Mesothelial cell of epicardium (in vitro differentiated cells): ENCODE results near the gene UBR2. TPM values are rescaled to one million over a fixed set of nuclear protein-coding genes. Genes with fewer than 3 reads are reported as not detected.

Experiments used
- DNase-seq, 2 experiments: peaks; one replicate each; pipeline ENCODE4 v3.0.0; 2021; ENCODE audit warnings: low spot score in 2 of 2; ENCODE audit not compliant: unreplicated experiment in 2 of 2
- H3K27ac Mint-ChIP-seq: 2 replicates; pipeline ENCODE4 v1.8.0; 2021; ENCODE audit warnings: mixed read lengths
- H3K27me3 Mint-ChIP-seq: 2 replicates; pipeline ENCODE4 v1.8.0; 2021; ENCODE audit warnings: low read depth, mixed read lengths
- H3K36me3 Mint-ChIP-seq: 2 replicates; pipeline ENCODE4 v1.8.0; 2021; ENCODE audit warnings: mixed read lengths
- H3K4me1 Mint-ChIP-seq: 2 replicates; pipeline ENCODE4 v1.8.0; 2021; ENCODE audit warnings: mixed read lengths
- H3K4me3 Mint-ChIP-seq: 2 replicates; pipeline ENCODE4 v1.8.0; 2021; ENCODE audit warnings: mild to moderate bottlenecking, moderate library complexity, mixed read lengths
- H3K9me3 Mint-ChIP-seq: 2 replicates; pipeline ENCODE4 v1.8.0; 2021; ENCODE audit warnings: mixed read lengths
- CTCF ChIP-seq: fragments of 200-600 bp; sonication (generic); IDR thresholded peaks from one replicate; pipeline ENCODE4 v1.5.0; 2021; ENCODE audit warnings: antibody characterized with exemption; ENCODE audit not compliant: unreplicated experiment
- total RNA-seq: library from RNA; stranded (reverse); gene quantifications from 3 replicates; pipeline ENCODE4 v1.2.1, GENCODE V29; 2021

Gene UBR2
- total RNA-seq, 1 donor from 2014 or later: 26.8 TPM

GRCh38 chr6:42615518-42615917 lies 51.7 kb downstream of the UBR2 start:
- Mint-ChIP-seq H3K27ac (no peak overlapping the region), H3K9me3 (no peaks in the 10 kb centered on the region), H3K4me3 (no peak overlapping the region), H3K36me3 (peaks cover 17% of the 10 kb centered on the region), H3K4me1 (no peaks in the 10 kb centered on the region), H3K27me3 (no peaks in the 10 kb centered on the region)
- no peak for TF ChIP-seq CTCF
- no peak for DNase-seq

- H3K4me1 Mint-ChIP-seq: no peaks in the 10 kb centered on the region
- H3K27ac Mint-ChIP-seq: no peak overlapping the region
- no peak for TF ChIP-seq CTCF
- H3K36me3 Mint-ChIP-seq: peaks cover 21% of the 10 kb centered on the region
- DNase-seq: no peak
- no peak overlapping the region for H3K4me3 Mint-ChIP-seq
- no peaks in the 10 kb centered on the region for H3K9me3 Mint-ChIP-seq
- no peaks in the 10 kb centered on the region for H3K27me3 Mint-ChIP-seq
These were observed 52.9 kb downstream of the UBR2 start for GRCh38 chr6:42616716-42617115.

- H3K27ac Mint-ChIP-seq: no peak overlapping the region
These were observed 54.3 kb downstream of the UBR2 start for GRCh38 chr6:42618105-42618504.

GRCh38 chr6:42618686-42619085 lies 54.9 kb downstream of the UBR2 start:
- DNase-seq: no peak
- Mint-ChIP-seq H3K27me3 (no peaks in the 10 kb centered on the region), H3K36me3 (peaks cover 23% of the 10 kb centered on the region), H3K27ac (no peak overlapping the region), H3K9me3 (no peaks in the 10 kb centered on the region), H3K4me1 (no peaks in the 10 kb centered on the region), H3K4me3 (no peak overlapping the region)
- no peak for TF ChIP-seq CTCF

More at GRCh38 chr6:42618105-42618504, 54.3 kb downstream of the UBR2 start:
- DNase-seq: no peak
- no peaks in the 10 kb centered on the region for H3K27me3 Mint-ChIP-seq
- peaks cover 23% of the 10 kb centered on the region for H3K36me3 Mint-ChIP-seq
- no peak overlapping the region for H3K4me3 Mint-ChIP-seq
- no peak for TF ChIP-seq CTCF
- no peaks in the 10 kb centered on the region for H3K4me1 Mint-ChIP-seq
- H3K9me3 Mint-ChIP-seq: no peaks in the 10 kb centered on the region

GRCh38 chr6:42619963-42620362 lies 56.1 kb downstream of the UBR2 start:
- Mint-ChIP-seq H3K36me3 (peaks cover 28% of the 10 kb centered on the region), H3K27me3 (no peaks in the 10 kb centered on the region), H3K4me1 (no peaks in the 10 kb centered on the region), H3K27ac (no peak overlapping the region), H3K4me3 (no peak overlapping the region), H3K9me3 (no peaks in the 10 kb centered on the region)
- TF ChIP-seq CTCF: no peak
- no peak for DNase-seq

- TF ChIP-seq CTCF: no peak
- Mint-ChIP-seq H3K27me3 (no peaks in the 10 kb centered on the region), H3K9me3 (peaks cover 6% of the 10 kb centered on the region), H3K4me1 (peaks cover 3% of the 10 kb centered on the region), H3K36me3 (peaks cover 28% of the 10 kb centered on the region), H3K27ac (no peak overlapping the region), H3K4me3 (no peak overlapping the region)
- no peak for DNase-seq
These were observed 60.8 kb downstream of the UBR2 start for GRCh38 chr6:42624601-42625000.
